Fibroblast of skin of back (primary cell): ENCODE measurements around the gene FLAD1.
"Not testable (repeated sequence)": the region's sequence is repeated elsewhere in the genome, so short reads cannot be mapped to it uniquely, and the experiment has no call there.

Experiments
- DNase-seq: peaks from one replicate; pipeline ENCODE4 v3.0.0-alpha.2; 2013

FLAD1 gene

GRCh38 chr1:154969860-154970452, 13.2 kb upstream of the FLAD1 start:
- DNase-seq = no peak

- DNase-seq = peak; percentile 98
Measured at GRCh38 chr1:154970631-154971340, 12.4 kb upstream of the FLAD1 start, which contains the start of gene SHC1. Gene SHC1, minus strand, starts transcription at chr1:154970747. Its CDS starts 221 bp downstream, at chr1:154970526.

- no peak for DNase-seq
Measured at GRCh38 chr1:154971341-154971998, 11.7 kb upstream of the FLAD1 start.

- peak; percentile 89 for DNase-seq
Measured at GRCh38 chr1:154972213-154972516, 11.0 kb upstream of the FLAD1 start.

GRCh38 chr1:154972517-154973343, 10.4 kb upstream of the FLAD1 start:
- DNase-seq = peak; percentile 99

GRCh38 chr1:154973344-154974101, 9.6 kb upstream of the FLAD1 start:
- peak; percentile 98 for DNase-seq

GRCh38 chr1:154974102-154974807, 8.9 kb upstream of the FLAD1 start, which contains the start of gene CKS1B:
Gene CKS1B, plus strand, starts transcription at chr1:154974681. Its CDS starts 65 bp downstream, at chr1:154974746.
- DNase-seq = peak; percentile 100

GRCh38 chr1:154974808-154975408, 8.2 kb upstream of the FLAD1 start:
- DNase-seq = peak; percentile 95

GRCh38 chr1:154975409-154976059, 7.6 kb upstream of the FLAD1 start:
- DNase-seq = peak; percentile 60

- DNase-seq = not testable (repeated sequence)
Measured at GRCh38 chr1:154977762-154978161, 5.4 kb upstream of the FLAD1 start.

- DNase-seq = no peak
Measured at GRCh38 chr1:154978360-154978759, 4.8 kb upstream of the FLAD1 start.

- no peak for DNase-seq
Measured at GRCh38 chr1:154982341-154982740, 803 bp upstream of the FLAD1 start.

GRCh38 chr1:154983776-154984466, 777 bp downstream of the FLAD1 start:
- DNase-seq = no peak

- DNase-seq = not testable (repeated sequence)
Measured at GRCh38 chr1:154986736-154987135, 3.6 kb downstream of the FLAD1 start.

GRCh38 chr1:154987326-154987725, 4.2 kb downstream of the FLAD1 start:
- DNase-seq = no peak

- no peak for DNase-seq
Measured at GRCh38 chr1:154988058-154988954, 5.2 kb downstream of the FLAD1 start.

- no peak for DNase-seq
Measured at GRCh38 chr1:154989195-154989860, 6.2 kb downstream of the FLAD1 start.

GRCh38 chr1:154990276-154990675, 7.1 kb downstream of the FLAD1 start:
- no peak for DNase-seq
